H1 (cell line): ENCODE measurements around the gene ARMH4. TPM values are rescaled to one million over a fixed set of nuclear protein-coding genes. Genes with fewer than 3 reads are reported as not detected.

Source experiments
- CTCF ChIA-PET: fragments of 300-600 bp; sonication (Branson Sonifier 250); formaldehyde crosslinking; loops from one replicate; lab custom pipeline; 2021; ENCODE audit not compliant: partially characterized antibody; lab: Charles Lee
- POLR2A ChIA-PET: fragments of 300-600 bp; sonication (Branson Sonifier 250); formaldehyde crosslinking; loops from one replicate; lab custom pipeline; 2021; ENCODE audit warnings: inconsistent platforms; ENCODE audit not compliant: partially characterized antibody; lab: Charles Lee
- DNase-seq, 2 experiments: peaks; one replicate each; pipeline versions ENCODE4 v3.0.0 to v3.0.0-alpha.2; 2010 to 2022; ENCODE audit warnings: low spot score in 2 of 2, low read depth in 1 of 2, mixed read lengths in 1 of 2
- FAIRE-seq: peaks from 2 replicates; lab custom pipeline; 2011; peaks lifted over from hg19 to GRCh38; lab: Jason Lieb, UNC
- H2AFZ ChIP-seq: 2 replicates; pipeline ENCODE4 v1.8.1; 2012; ENCODE audit warnings: low read length, inconsistent platforms
- H2AK5ac ChIP-seq: 2 replicates; pipeline ENCODE4 v1.6.1; 2013; ENCODE audit warnings: low read depth, low read length
- H2BK120ac ChIP-seq: replicated peaks from 2 replicates; pipeline ENCODE3; 2013; ENCODE audit warnings: low read depth, low read length, inconsistent platforms
- H2BK12ac ChIP-seq: 2 replicates; pipeline ENCODE4 v1.6.1; 2013; ENCODE audit warnings: low read depth, low read length
- H2BK15ac ChIP-seq: 2 replicates; pipeline ENCODE4 v1.6.1; 2013; ENCODE audit warnings: low read length
- H2BK20ac ChIP-seq: 2 replicates; pipeline ENCODE4 v1.6.1; 2013; ENCODE audit warnings: low read length
- H2BK5ac ChIP-seq: 2 replicates; pipeline ENCODE4 v1.6.1; 2013; ENCODE audit warnings: low read depth, low read length
- H3K14ac ChIP-seq: 2 replicates; pipeline ENCODE4 v1.6.1; 2013; ENCODE audit warnings: inconsistent platforms; ENCODE audit not compliant: insufficient read length
- H3K18ac ChIP-seq: 2 replicates; pipeline ENCODE4 v1.6.1; 2013; ENCODE audit warnings: low read length; ENCODE audit errors: extremely low read depth
- H3K23ac ChIP-seq: 2 replicates; pipeline ENCODE4 v1.6.1; 2013; ENCODE audit warnings: inconsistent platforms; ENCODE audit not compliant: insufficient read length
- H3K23me2 ChIP-seq: 2 replicates; pipeline ENCODE4 v1.6.1; 2013; ENCODE audit warnings: low read depth, low read length
- H3K27ac ChIP-seq: 2 replicates; pipeline ENCODE4 v1.6.1; 2011; ENCODE audit warnings: low read depth, low read length, inconsistent platforms
- H3K27me3 ChIP-seq, 4 experiments: replicated peaks in 1 of 4; 1 replicate in 1 of 4; 2 replicates in 3 of 4; pipeline versions ENCODE4 v1.6.1 to v1.8.1; 2011 to 2013; ENCODE audit warnings: low read length in 3 of 4, mild to moderate bottlenecking in 3 of 4, inconsistent platforms in 2 of 4, mixed read lengths in 2 of 4, moderate library complexity in 1 of 4; ENCODE audit not compliant: control insufficient read depth in 3 of 4, insufficient read depth in 3 of 4; ENCODE audit errors: extremely low read depth in 1 of 4
- H3K36me3 ChIP-seq, 4 experiments: 2 replicates each; pipeline versions ENCODE4 v1.6.1 to v1.8.1; 2011 to 2013; ENCODE audit warnings: mild to moderate bottlenecking in 4 of 4, low read length in 3 of 4, moderate library complexity in 2 of 4, control low read depth in 1 of 4, inconsistent platforms in 1 of 4; ENCODE audit not compliant: insufficient read depth in 4 of 4, control insufficient read depth in 2 of 4
- H3K4ac ChIP-seq: replicated peaks from 2 replicates; pipeline ENCODE3; 2013; ENCODE audit warnings: low read length, low read depth, mixed read lengths, inconsistent platforms; ENCODE audit not compliant: insufficient read length
- H3K4me1 ChIP-seq, 4 experiments: replicated peaks in 1 of 4; 1 replicate in 1 of 4; 2 replicates in 3 of 4; pipeline versions ENCODE4 v1.6.1 to v1.8.1; 2011 to 2013; ENCODE audit warnings: low read length in 3 of 4, inconsistent platforms in 2 of 4, mixed read lengths in 1 of 4; ENCODE audit not compliant: insufficient read depth in 4 of 4, control insufficient read depth in 3 of 4
- H3K4me2 ChIP-seq, 2 experiments: 2 replicates each; pipeline versions ENCODE4 v1.6.1 to v1.8.1; 2011 to 2013; ENCODE audit warnings: low read depth in 2 of 2, low read length in 2 of 2, control low read depth in 1 of 2, inconsistent platforms in 1 of 2, mild to moderate bottlenecking in 1 of 2; ENCODE audit not compliant: insufficient read depth in 1 of 2
- H3K4me3 ChIP-seq, 4 experiments: fragments of 200-600, 300-600 bp in 1 of 4; sonication (generic), shearing (Covaris generic), sonication (Bioruptor Twin) in 1 of 4; 2 replicates each; pipeline versions ENCODE4 v1.5.1 to v1.8.1; 2011 to 2016; ENCODE audit warnings: low read length in 4 of 4, low read depth in 3 of 4, control low read depth in 2 of 4, inconsistent platforms in 2 of 4, mild to moderate bottlenecking in 2 of 4, mixed read lengths in 1 of 4, moderate library complexity in 1 of 4; ENCODE audit not compliant: insufficient read depth in 2 of 4; ENCODE audit errors: extremely low read depth in 1 of 4
- H3K56ac ChIP-seq: replicated peaks from 2 replicates; pipeline ENCODE3; 2013; ENCODE audit warnings: low read depth, mild to moderate bottlenecking, mixed read lengths, low read length, inconsistent platforms; ENCODE audit not compliant: insufficient read length
- H3K79me1 ChIP-seq: 2 replicates; pipeline ENCODE4 v1.6.1; 2013; ENCODE audit warnings: low read depth, low read length, control low read depth
- H3K79me2 ChIP-seq, 2 experiments: 2 replicates each; pipeline versions ENCODE4 v1.6.1 to v1.8.1; 2012 to 2013; ENCODE audit warnings: low read length in 2 of 2, mild to moderate bottlenecking in 2 of 2, inconsistent platforms in 1 of 2; ENCODE audit not compliant: insufficient read depth in 2 of 2, control insufficient read depth in 1 of 2
- H3K9ac ChIP-seq, 4 experiments: replicated peaks in 1 of 4; 1 replicate in 1 of 4; 2 replicates in 3 of 4; pipeline versions ENCODE4 v1.6.1 to v1.8.1; 2011 to 2013; ENCODE audit warnings: low read depth in 3 of 4, low read length in 3 of 4, control low read depth in 2 of 4, mild to moderate bottlenecking in 2 of 4, moderate library complexity in 2 of 4, inconsistent platforms in 1 of 4; ENCODE audit errors: extremely low read depth in 1 of 4
- H3K9me3 ChIP-seq, 2 experiments: 2 replicates each; pipeline versions ENCODE4 v1.6.1 to v1.8.1; 2012 to 2013; ENCODE audit warnings: mild to moderate bottlenecking in 2 of 2, moderate library complexity in 2 of 2, control low read depth in 1 of 2, inconsistent platforms in 1 of 2, low read depth in 1 of 2, low read length in 1 of 2, mixed read lengths in 1 of 2; ENCODE audit not compliant: insufficient read depth in 2 of 2
- H4K20me1 ChIP-seq, 2 experiments: replicated peaks in 1 of 2; 2 replicates each; pipeline versions ENCODE3 to v1.8.1; 2011 to 2013; ENCODE audit warnings: inconsistent platforms in 2 of 2, low read length in 2 of 2, mild to moderate bottlenecking in 1 of 2; ENCODE audit not compliant: insufficient read depth in 2 of 2, control insufficient read depth in 1 of 2
- H4K5ac ChIP-seq: 2 replicates; pipeline ENCODE4 v1.6.1; 2013; ENCODE audit warnings: low read length, low read depth, mixed read lengths, inconsistent platforms; ENCODE audit not compliant: insufficient read length
- H4K8ac ChIP-seq: 2 replicates; pipeline ENCODE4 v1.8.0; 2013; ENCODE audit warnings: mild to moderate bottlenecking, moderate library complexity, low read length, inconsistent platforms; ENCODE audit not compliant: insufficient read depth; ENCODE audit errors: extremely low read depth
- H4K91ac ChIP-seq: replicated peaks from 2 replicates; pipeline ENCODE3; 2013; ENCODE audit warnings: low read length, mixed read lengths, inconsistent platforms; ENCODE audit not compliant: insufficient read length
- ATF3 ChIP-seq: IDR thresholded peaks from 2 replicates; pipeline ENCODE4 v1.6.1; 2011; ENCODE audit warnings: low read depth, mild to moderate bottlenecking, low read length; ENCODE audit not compliant: insufficient read depth
- BCL11A ChIP-seq, 2 experiments: IDR thresholded peaks; one replicate each; pipeline ENCODE4 v1.6.1; 2011; ENCODE audit warnings: low read depth in 2 of 2, low read length in 2 of 2, mild to moderate bottlenecking in 2 of 2
- CEBPB ChIP-seq: IDR thresholded peaks from 2 replicates; pipeline ENCODE4 v1.6.1; 2012; ENCODE audit warnings: low read depth, low read length
- CREB1 ChIP-seq: IDR thresholded peaks from 2 replicates; pipeline ENCODE4 v1.6.1; 2012; ENCODE audit warnings: inconsistent platforms
- CTCF ChIP-seq, 3 experiments: IDR thresholded peaks; 1 replicate in 2 of 3; 2 replicates in 1 of 3; pipeline versions ENCODE4 v1.5.1 to v1.6.1; 2011; ENCODE audit warnings: low read length in 3 of 3, mild to moderate bottlenecking in 3 of 3, inconsistent platforms in 2 of 3, low read depth in 1 of 3, moderate library complexity in 1 of 3; ENCODE audit not compliant: insufficient read depth in 1 of 3; ENCODE audit errors: control extremely low read depth in 1 of 3
- NRF1 ChIP-seq: IDR thresholded peaks from 2 replicates; pipeline ENCODE4 v1.6.1; 2011; ENCODE audit warnings: mild to moderate bottlenecking, low read depth, low read length, improper control_type of control experiment
- POLR2AphosphoS5 ChIP-seq: IDR thresholded peaks from 2 replicates; pipeline ENCODE4 v1.6.1; 2011; ENCODE audit warnings: low read depth, low read length
- RFX5 ChIP-seq: IDR thresholded peaks from 2 replicates; pipeline ENCODE4 v1.6.1; 2011; ENCODE audit warnings: low read depth, low read length, improper control_type of control experiment, borderline replicate concordance
- TCF12 ChIP-seq: IDR thresholded peaks from 2 replicates; pipeline ENCODE4 v1.6.1; 2011; ENCODE audit warnings: low read depth, mild to moderate bottlenecking, low read length
- WGBS, 2 experiments: shearing (Covaris generic) in 1 of 2; methylation state at CpG; one replicate each; pipeline versions ENCODE4 v1.1.6 to v1.1.7; 2013 to 2015; ENCODE audit warnings: low lambda C conversion rate in 2 of 2, mixed read lengths in 2 of 2, inconsistent platforms in 1 of 2, low coverage in 1 of 2, missing lambda C conversion rate in 1 of 2; ENCODE audit not compliant: insufficient replicate concordance in 2 of 2, insufficient coverage in 1 of 2, insufficient read length in 1 of 2; ENCODE audit errors: extremely low coverage in 1 of 2, missing lambda C conversion rate in 1 of 2; 5-methylcytosine and 5-hydroxymethylcytosine counted together
- polyA plus RNA-seq, 7 experiments: library from polyadenylated mRNA; depleted of rRNA in 3 of 7; stranded (reverse) in 5 of 7; unstranded in 2 of 7; fragments of >200 nt in 5 of 7; fragments of 200-250 nt in 2 of 7; gene quantifications; 1 replicate in 5 of 7; 2 replicates in 1 of 7; 4 replicates in 1 of 7; pipeline versions ENCODE4 v1.2.1 to v1.2.3, GENCODE V29; 2011 to 2013; ENCODE audit warnings: missing spikeins in 2 of 7, mixed read lengths in 2 of 7
- total RNA-seq: library from RNA; stranded (reverse); fragmentation: NEBNext Ultra II Directional; extraction: Animal tissue kit (Norgen Biotek cat#: 25700); gene quantifications from 2 replicates; pipeline ENCODE4 v1.2.1, GENCODE V29; 2021

Gene ARMH4
- total and polyA plus RNA-seq, 2 of the 8 experiments (the other 6 are each of a cell fraction or from before 2014, with no cell fraction given): 7.1 to 25.4 TPM

- Histone ChIP-seq H3K79me1 (no peaks in the 10 kb centered on the region), H4K8ac (no peak overlapping the region), H3K9ac (no peak overlapping the region), H3K36me3 (peaks cover 0 to 4% (median 0%) of the 10 kb centered on the region in 4 experiments; a peak in 2 of 8 replicates), H3K4me3 (no peak overlapping the region), H3K23me2 (no peaks in the 10 kb centered on the region), H2BK20ac (no peak overlapping the region), H3K4me1 (no peaks in the 10 kb centered on the region), H3K4ac (no peak overlapping the region), H3K27ac (no peak overlapping the region), H3K14ac (no peak overlapping the region), H3K9me3 (no peaks in the 10 kb centered on the region), H2BK120ac (no peak overlapping the region), H2BK5ac (no peak overlapping the region), H4K20me1 (no peaks in the 10 kb centered on the region), H3K79me2 (no peaks in the 10 kb centered on the region), H3K18ac (no peak overlapping the region), H3K27me3 (no peaks in the 10 kb centered on the region), H2AFZ (no peak overlapping the region), H4K5ac (no peak overlapping the region), H3K23ac (no peak overlapping the region), H3K56ac (no peak overlapping the region), H2BK15ac (no peak overlapping the region), H4K91ac (no peak overlapping the region), H2AK5ac (no peak overlapping the region), H3K4me2 (no peak overlapping the region), H2BK12ac (no peak overlapping the region)
- CTCF ChIA-PET: no interaction called here
- POLR2A ChIA-PET: no interaction called here
- TF ChIP-seq CTCF (IDR thresholded peaks at IDR 0.05; ENCODE audit: control extremely low read depth in 1 of 3, insufficient read depth in 1 of 3, low read depth in 1 of 3, low read length in 3 of 3) (no peak), ATF3 (no peak), TCF12 (no peak), NRF1 (no peak), CREB1 (no peak), CEBPB (no peak), RFX5 (no peak), POLR2AphosphoS5 (no peak), BCL11A (IDR thresholded peaks at IDR 0.05; ENCODE audit: low read depth in 2 of 2, low read length in 2 of 2) (no peak)
- DNase-seq: no peak
- no peak for FAIRE-seq
- 94% methylated on average over 5 of the region's 5 CpGs; no CpG with 5 or more reads in 1 of the 2 experiments for WGBS, 2 experiments
These were observed 60.0 kb downstream of the ARMH4 start for GRCh38 chr14:58091883-58092630.
